Measurements from ENCODE around the gene IL17B. TPM values are rescaled to one million over a fixed set of nuclear protein-coding genes. Genes with fewer than 3 reads are reported as not detected.

The IL17B gene, protein sequence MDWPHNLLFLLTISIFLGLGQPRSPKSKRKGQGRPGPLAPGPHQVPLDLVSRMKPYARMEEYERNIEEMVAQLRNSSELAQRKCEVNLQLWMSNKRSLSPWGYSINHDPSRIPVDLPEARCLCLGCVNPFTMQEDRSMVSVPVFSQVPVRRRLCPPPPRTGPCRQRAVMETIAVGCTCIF
- total RNA-seq (under 1 TPM in 1 of 4 donors, not detected in 3; 0.58 TPM), polyA plus RNA-seq (under 1 TPM in 2 of 3 donors, not detected in 1; 0.08 to 0.42 TPM)
- long read RNA-seq, donor 1, result 0 reads
- long read RNA-seq, donor 2, result 0 reads

DNA sequence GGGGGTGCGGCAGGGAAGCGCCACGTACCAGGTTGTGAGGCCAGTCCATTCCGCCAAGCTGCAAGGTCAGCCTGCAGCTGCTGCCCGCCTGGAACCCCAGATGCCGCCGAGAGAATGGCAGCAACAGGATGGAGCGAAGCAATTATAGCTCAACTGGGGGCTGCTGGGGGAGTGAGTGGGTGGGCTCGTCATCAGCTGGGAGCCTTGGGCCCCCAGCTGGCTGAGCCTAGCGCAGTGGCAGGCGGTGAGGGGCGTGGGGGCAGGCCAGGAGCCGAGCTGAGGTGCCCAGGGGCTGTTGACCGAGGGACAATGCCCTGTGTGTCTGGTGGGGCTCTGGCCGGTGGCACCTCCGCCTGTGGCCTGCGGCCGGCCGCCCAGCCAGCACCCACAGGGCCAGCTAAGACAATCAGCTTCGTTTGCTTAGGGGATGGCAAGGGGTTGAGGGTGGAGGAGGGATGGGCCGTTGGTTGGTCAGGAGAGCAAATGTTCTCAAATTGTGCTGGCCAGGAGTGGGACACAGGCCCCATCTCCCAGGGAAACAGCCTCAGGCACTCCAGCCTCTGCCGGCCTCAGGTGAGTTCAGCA lies at the start of gene IL17B:
TSS of gene IL17B (minus strand) at position 116 of the 585 bp plus-strand sequence. CDS start at position 49, 67 bp downstream.
- intact Hi-C loops (cut with DNase I), result no loop called here
- H3K4me3 ChIP-seq, result no peak within 1 kb of the TSS
- no peaks in the 10 kb centered on the region for H3K36me3 ChIP-seq (ENCODE audit: insufficient read depth in 1 of 2, low read depth in 1 of 2)
- H3K27me3 ChIP-seq (ENCODE audit: insufficient read depth in 3 of 3, low read length in 2 of 3), result no peaks in the 10 kb centered on the region
- DNase-seq, result no peak
- H3K9me3 ChIP-seq, result no peaks in the 10 kb centered on the region
- TF ChIP-seq, protein P1, sequence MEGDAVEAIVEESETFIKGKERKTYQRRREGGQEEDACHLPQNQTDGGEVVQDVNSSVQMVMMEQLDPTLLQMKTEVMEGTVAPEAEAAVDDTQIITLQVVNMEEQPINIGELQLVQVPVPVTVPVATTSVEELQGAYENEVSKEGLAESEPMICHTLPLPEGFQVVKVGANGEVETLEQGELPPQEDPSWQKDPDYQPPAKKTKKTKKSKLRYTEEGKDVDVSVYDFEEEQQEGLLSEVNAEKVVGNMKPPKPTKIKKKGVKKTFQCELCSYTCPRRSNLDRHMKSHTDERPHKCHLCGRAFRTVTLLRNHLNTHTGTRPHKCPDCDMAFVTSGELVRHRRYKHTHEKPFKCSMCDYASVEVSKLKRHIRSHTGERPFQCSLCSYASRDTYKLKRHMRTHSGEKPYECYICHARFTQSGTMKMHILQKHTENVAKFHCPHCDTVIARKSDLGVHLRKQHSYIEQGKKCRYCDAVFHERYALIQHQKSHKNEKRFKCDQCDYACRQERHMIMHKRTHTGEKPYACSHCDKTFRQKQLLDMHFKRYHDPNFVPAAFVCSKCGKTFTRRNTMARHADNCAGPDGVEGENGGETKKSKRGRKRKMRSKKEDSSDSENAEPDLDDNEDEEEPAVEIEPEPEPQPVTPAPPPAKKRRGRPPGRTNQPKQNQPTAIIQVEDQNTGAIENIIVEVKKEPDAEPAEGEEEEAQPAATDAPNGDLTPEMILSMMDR (IDR thresholded peaks at IDR 0.05), result no peak
- H3K4me1 ChIP-seq, result peaks cover 21% of the 10 kb centered on the region
- ATAC-seq, result no peak
- WGBS, 3 donors, result 70 to 82% (median 72%) methylated on average over 18 to 22 of the region's 22 CpGs
- H3K27ac ChIP-seq, result peak within 1 kb of the TSS; percentile 23

DNA sequence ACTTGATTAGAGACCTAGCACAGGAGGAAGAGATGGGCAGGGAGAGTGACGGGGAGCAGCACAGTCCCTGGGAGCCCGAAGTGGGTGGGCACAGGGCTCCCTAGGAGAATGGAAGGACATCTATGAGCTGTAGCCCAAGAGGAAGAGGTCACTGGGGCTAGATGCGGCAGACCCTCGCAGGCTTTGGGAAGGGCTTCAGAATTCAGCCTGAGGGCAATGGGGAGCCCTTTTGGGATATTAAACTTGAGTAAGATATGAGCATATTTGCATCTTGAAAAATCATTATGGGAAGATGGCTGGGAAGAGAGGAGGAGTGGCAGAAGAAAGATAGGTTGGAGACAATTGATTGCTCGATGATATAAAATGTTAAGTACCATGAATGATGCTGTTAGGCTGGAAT lies 48.9 kb upstream of the IL17B start:
- no peak for DNase-seq
- no peak overlapping the region for H3K27ac ChIP-seq
- ATAC-seq, result no peak
- peaks cover 8% of the 10 kb centered on the region for H3K4me1 ChIP-seq
- no peak overlapping the region for H3K4me3 ChIP-seq
- WGBS, 3 donors, result 84 to 91% (median 90%) methylated on average over 5 of the region's 5 CpGs
- no peaks in the 10 kb centered on the region for H3K27me3 ChIP-seq (ENCODE audit: insufficient read depth in 3 of 3, low read length in 2 of 3)
- intact Hi-C loops (cut with DNase I), result no loop called here
- TF ChIP-seq, protein P1 (IDR thresholded peaks at IDR 0.05), result no peak
- no peaks in the 10 kb centered on the region for H3K9me3 ChIP-seq
- peaks cover 0 to 5% of the 10 kb centered on the region in 2 donors for H3K36me3 ChIP-seq (ENCODE audit: insufficient read depth in 1 of 2, low read depth in 1 of 2)

DNA sequence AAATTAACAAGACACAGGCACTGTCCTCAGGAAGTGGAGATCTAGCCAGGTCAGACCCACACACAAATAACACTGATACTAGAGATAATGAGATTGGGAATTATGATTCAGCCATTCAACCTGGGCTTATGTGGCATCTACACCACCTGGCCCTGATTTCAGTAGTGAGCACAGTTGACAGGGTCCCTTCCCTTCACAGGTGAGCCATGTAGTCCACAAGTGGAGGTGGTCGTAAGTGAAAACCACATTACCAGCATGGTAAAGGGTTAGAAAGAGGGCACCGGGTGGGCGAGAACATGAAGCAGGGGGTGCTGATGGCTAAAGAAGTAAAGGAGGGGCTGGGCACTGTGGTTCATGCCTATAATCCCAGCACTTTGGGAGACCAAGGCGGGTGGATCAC lies 48.3 kb upstream of the IL17B start:
- ATAC-seq, result no peak
- H3K27ac ChIP-seq, result no peak overlapping the region
- no peak overlapping the region for H3K4me3 ChIP-seq
- H3K4me1 ChIP-seq, result peaks cover 8% of the 10 kb centered on the region
- no peak for DNase-seq
- no peaks in the 10 kb centered on the region for H3K9me3 ChIP-seq
- TF ChIP-seq, protein P1 (IDR thresholded peaks at IDR 0.05), result no peak
- intact Hi-C loops (cut with DNase I), result no loop called here
- no peaks in the 10 kb centered on the region for H3K27me3 ChIP-seq (ENCODE audit: insufficient read depth in 3 of 3, low read length in 2 of 3)
- WGBS, 3 donors, result 66 to 93% (median 67%) methylated on average over 4 of the region's 4 CpGs
- H3K36me3 ChIP-seq (ENCODE audit: insufficient read depth in 1 of 2, low read depth in 1 of 2), result peaks cover 0 to 5% of the 10 kb centered on the region in 2 donors

DNA sequence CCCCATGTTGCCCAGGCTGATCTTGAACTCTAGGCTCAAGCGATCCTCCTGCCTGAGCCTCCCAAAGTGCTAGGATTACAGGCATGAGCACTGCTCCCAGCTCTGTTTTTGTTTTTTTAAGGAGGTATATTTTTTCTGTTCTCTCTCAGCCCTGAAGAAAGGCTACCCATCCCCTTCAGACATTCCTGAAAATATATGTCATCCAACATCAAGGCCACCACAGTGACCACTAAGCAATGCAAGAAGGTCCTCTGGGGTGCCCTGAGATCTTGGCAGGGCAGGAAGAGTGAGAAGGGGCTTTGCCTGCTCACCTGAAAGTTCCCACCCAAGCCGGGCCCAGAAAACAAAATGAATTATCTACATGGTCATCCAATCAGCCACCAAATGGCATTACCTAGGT lies 47.8 kb upstream of the IL17B start:
- TF ChIP-seq, protein P1 (IDR thresholded peaks at IDR 0.05), result no peak
- DNase-seq, result no peak
- H3K4me1 ChIP-seq, result peaks cover 8% of the 10 kb centered on the region
- no peaks in the 10 kb centered on the region for H3K9me3 ChIP-seq
- H3K36me3 ChIP-seq (ENCODE audit: insufficient read depth in 1 of 2, low read depth in 1 of 2), result peaks cover 0 to 5% of the 10 kb centered on the region in 2 donors
- intact Hi-C loops (cut with DNase I), result no loop called here
- no peaks in the 10 kb centered on the region for H3K27me3 ChIP-seq (ENCODE audit: insufficient read depth in 3 of 3, low read length in 2 of 3)
- WGBS, 3 donors, result 86 to 95% (median 93%) methylated on average over 2 of the region's 2 CpGs
- no peak for ATAC-seq
- H3K27ac ChIP-seq, result no peak overlapping the region
- no peak overlapping the region for H3K4me3 ChIP-seq

Measured in psoas muscle (tissue), 8 donors.